Caco-2 (cell line): ENCODE measurements around the gene MINK1. TPM values are rescaled to one million over a fixed set of nuclear protein-coding genes. Genes with fewer than 3 reads are reported as not detected.

Experiments used
- Bru-seq: library from RNA; stranded (reverse); fragments of 400-500 nt; gene quantifications from one replicate; lab custom pipeline; 2021; lab: Mats Ljungman, UMichigan
- BruChase-seq, 2 experiments: library from RNA; stranded (reverse); fragments of 400-500 nt; gene quantifications; one replicate each; lab custom pipeline; 2021; lab: Mats Ljungman, UMichigan
- BruUV-seq: library from RNA; stranded (reverse); fragments of 400-500 nt; replicated peaks from 2 replicates; lab custom pipeline; 2021; lab: Mats Ljungman, UMichigan
- CTCF ChIA-PET: fragments of 300-600 bp; sonication (Branson Sonifier 250); formaldehyde crosslinking; loops from one replicate; lab custom pipeline; 2022; ENCODE audit warnings: antibody characterized with exemption; lab: Charles Lee
- POLR2A ChIA-PET: fragments of 300-600 bp; sonication (Branson Sonifier 250); formaldehyde crosslinking; loops from one replicate; lab custom pipeline; 2022; ENCODE audit warnings: antibody characterized with exemption; lab: Charles Lee
- DNase-seq, 2 experiments: peaks; one replicate each; pipeline versions ENCODE4 v3.0.0 to v3.0.0-alpha.2; 2020 to 2022
- H3K27me3 ChIP-seq: replicated peaks from 2 replicates; pipeline ENCODE4 v1.6.0; 2011; ENCODE audit warnings: low read length; ENCODE audit not compliant: control insufficient read depth, insufficient read depth
- H3K36me3 ChIP-seq: 2 replicates; pipeline ENCODE4 v1.5.1; 2011; ENCODE audit warnings: low read length; ENCODE audit not compliant: control insufficient read depth, insufficient read depth
- H3K4me1 ChIP-seq: fragments of 250-450 bp; sonication (Bioruptor Pico); 2 replicates; pipeline ENCODE4 v1.5.1; 2020; ENCODE audit warnings: mild to moderate bottlenecking
- H3K4me3 ChIP-seq: 2 replicates; pipeline ENCODE4 v1.5.1; 2011; ENCODE audit warnings: low read depth, mild to moderate bottlenecking, control low read depth, low read length
- H3K9me3 ChIP-seq: fragments of 250-450 bp; sonication (Bioruptor Pico); 2 replicates; pipeline ENCODE4 v1.5.1; 2020; ENCODE audit warnings: mild to moderate bottlenecking, moderate library complexity
- H3K27ac Mint-ChIP-seq: one replicate; pipeline ENCODE4 v1.8.0; 2022; ENCODE audit warnings: mixed read lengths; ENCODE audit not compliant: unreplicated experiment
- H3K27me3 Mint-ChIP-seq: one replicate; pipeline ENCODE4 v1.8.0; 2022; ENCODE audit warnings: mixed read lengths; ENCODE audit not compliant: insufficient read depth, unreplicated experiment
- H3K36me3 Mint-ChIP-seq: one replicate; pipeline ENCODE4 v1.8.0; 2022; ENCODE audit warnings: mild to moderate bottlenecking, mixed read lengths; ENCODE audit not compliant: insufficient read depth, unreplicated experiment
- H3K4me1 Mint-ChIP-seq: one replicate; pipeline ENCODE4 v1.8.0; 2022; ENCODE audit warnings: low read depth, mixed read lengths; ENCODE audit not compliant: unreplicated experiment
- H3K4me3 Mint-ChIP-seq: one replicate; pipeline ENCODE4 v1.8.0; 2022; ENCODE audit warnings: mild to moderate bottlenecking, moderate library complexity, mixed read lengths; ENCODE audit not compliant: unreplicated experiment
- H3K9me3 Mint-ChIP-seq: one replicate; pipeline ENCODE4 v1.8.0; 2022; ENCODE audit warnings: mixed read lengths; ENCODE audit not compliant: unreplicated experiment
- intact Hi-C: fragments of 100-400 bp; cut with micrococcal nuclease; formaldehyde crosslinking; loops from one replicate; pipeline ENCODE4 v1.10.0; 2022; ENCODE audit not compliant: unreplicated experiment
- long read RNA-seq: library from polyadenylated mRNA; stranded (forward); transcript quantifications from one replicate; pipeline ENCODE4 v2.0.0, GENCODE V29; 2022
- total RNA-seq: library from RNA; stranded (reverse); gene quantifications from 2 replicates; pipeline ENCODE4 v1.2.3, GENCODE V29; 2022
- TF ChIP-seq, protein P1 (sequence below), 2 experiments: fragments of 200-600 bp in 1 of 2; IDR thresholded peaks; 1 replicate in 1 of 2; 2 replicates in 1 of 2; pipeline versions ENCODE4 v1.5.1 to v1.8.0; 2011 to 2022; ENCODE audit warnings: antibody characterized with exemption in 1 of 2, control low read depth in 1 of 2, inconsistent platforms in 1 of 2, low read depth in 1 of 2, low read length in 1 of 2, mild to moderate bottlenecking in 1 of 2, moderate library complexity in 1 of 2; ENCODE audit not compliant: insufficient read depth in 1 of 2, severe bottlenecking in 1 of 2, unreplicated experiment in 1 of 2

Gene MINK1
- total RNA-seq (47.7 and 49.4 TPM in 2 replicates), Bru-seq, nascent RNA (percentile 56 among the genes with signal in this experiment), BruChase-seq, experiment 1, labeled RNA remaining after a 2-hour chase (percentile 58 among the genes with signal in this experiment), BruChase-seq, experiment 2, labeled RNA remaining after a 6-hour chase (percentile 69 among the genes with signal in this experiment)
- long read RNA-seq, full-length matches to known transcripts = 6 of 37 reads
- long read RNA-seq, partial matches to known transcripts = 20 of 37 reads
- long read RNA-seq, other reads (novel, unspliced or antisense) = 11 of 37 reads

DNA sequence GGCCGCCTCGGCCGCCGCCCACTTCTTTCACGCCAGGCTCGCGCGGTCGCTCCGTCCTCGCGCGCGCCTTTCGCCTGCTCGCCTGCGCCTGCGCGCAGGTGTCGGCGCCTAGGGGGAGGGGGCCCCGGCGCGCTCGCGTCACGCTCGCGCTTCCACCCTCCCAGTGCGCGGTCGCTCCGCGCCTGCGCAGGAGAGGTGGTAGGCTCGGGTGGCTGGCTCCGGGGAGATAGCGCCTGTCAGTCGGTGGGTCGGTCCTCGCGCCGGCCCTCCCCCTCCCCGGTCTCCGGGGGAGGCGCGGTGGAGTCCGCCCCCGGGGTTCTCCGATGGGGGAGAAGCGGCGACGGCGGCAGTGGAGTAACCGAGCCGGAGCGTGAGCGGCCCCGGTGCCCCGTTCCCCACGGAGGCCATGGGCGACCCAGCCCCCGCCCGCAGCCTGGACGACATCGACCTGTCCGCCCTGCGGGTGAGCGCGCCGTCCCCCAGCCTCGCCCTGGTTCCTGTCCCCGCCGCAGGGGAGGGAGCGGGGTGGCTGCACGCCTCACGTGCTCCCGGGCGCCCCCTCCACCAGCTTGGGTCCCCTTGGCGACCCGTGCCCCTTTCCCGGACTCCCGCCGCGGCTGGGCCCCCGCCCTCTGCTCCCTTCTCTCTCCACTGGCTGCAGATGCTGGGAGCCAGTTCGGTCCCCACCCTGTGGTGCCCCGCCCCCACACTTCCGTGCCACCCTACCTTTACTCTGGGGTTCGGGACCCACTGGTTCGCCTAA, at the start of gene MINK1:
Gene MINK1 (plus strand): TSS at position 163 of the 763 bp plus-strand sequence. CDS start 244 bp downstream, at position 407.
- Histone ChIP-seq H3K4me1 (peaks cover 13% of the 10 kb centered on the region), H3K9me3 (no peaks in the 10 kb centered on the region), H3K4me3 (peak within 1 kb of the TSS; percentile 78), H3K36me3 (no peaks in the 10 kb centered on the region), H3K27me3 (no peaks in the 10 kb centered on the region)
- H3K4me3 Mint-ChIP-seq = peak within 1 kb of the TSS; percentile 99
- no peaks in the 10 kb centered on the region for H3K27me3 Mint-ChIP-seq
- ChIA-PET CTCF (no interaction called here), POLR2A (interaction anchor here (0.6 kb wide), 1 partner anchor 77 kb away, joined by 4 read pairs; no protein-coding TSS in a partner anchor)
- peaks cover 17% of the 10 kb centered on the region for H3K36me3 Mint-ChIP-seq
- peak within 1 kb of the TSS; percentile 95 for H3K27ac Mint-ChIP-seq
- TF ChIP-seq, protein P1, sequence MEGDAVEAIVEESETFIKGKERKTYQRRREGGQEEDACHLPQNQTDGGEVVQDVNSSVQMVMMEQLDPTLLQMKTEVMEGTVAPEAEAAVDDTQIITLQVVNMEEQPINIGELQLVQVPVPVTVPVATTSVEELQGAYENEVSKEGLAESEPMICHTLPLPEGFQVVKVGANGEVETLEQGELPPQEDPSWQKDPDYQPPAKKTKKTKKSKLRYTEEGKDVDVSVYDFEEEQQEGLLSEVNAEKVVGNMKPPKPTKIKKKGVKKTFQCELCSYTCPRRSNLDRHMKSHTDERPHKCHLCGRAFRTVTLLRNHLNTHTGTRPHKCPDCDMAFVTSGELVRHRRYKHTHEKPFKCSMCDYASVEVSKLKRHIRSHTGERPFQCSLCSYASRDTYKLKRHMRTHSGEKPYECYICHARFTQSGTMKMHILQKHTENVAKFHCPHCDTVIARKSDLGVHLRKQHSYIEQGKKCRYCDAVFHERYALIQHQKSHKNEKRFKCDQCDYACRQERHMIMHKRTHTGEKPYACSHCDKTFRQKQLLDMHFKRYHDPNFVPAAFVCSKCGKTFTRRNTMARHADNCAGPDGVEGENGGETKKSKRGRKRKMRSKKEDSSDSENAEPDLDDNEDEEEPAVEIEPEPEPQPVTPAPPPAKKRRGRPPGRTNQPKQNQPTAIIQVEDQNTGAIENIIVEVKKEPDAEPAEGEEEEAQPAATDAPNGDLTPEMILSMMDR (IDR thresholded peaks at IDR 0.05; ENCODE audit: insufficient read depth in 1 of 2, low read depth in 1 of 2, low read length in 1 of 2, severe bottlenecking in 1 of 2, unreplicated experiment in 1 of 2) = no peak
- BruUV-seq = no TSS peak
- peak; percentile 81 to 85 for DNase-seq
- no peaks in the 10 kb centered on the region for H3K9me3 Mint-ChIP-seq
- H3K4me1 Mint-ChIP-seq = peaks cover 6% of the 10 kb centered on the region
- intact Hi-C loops = no loop called here

DNA sequence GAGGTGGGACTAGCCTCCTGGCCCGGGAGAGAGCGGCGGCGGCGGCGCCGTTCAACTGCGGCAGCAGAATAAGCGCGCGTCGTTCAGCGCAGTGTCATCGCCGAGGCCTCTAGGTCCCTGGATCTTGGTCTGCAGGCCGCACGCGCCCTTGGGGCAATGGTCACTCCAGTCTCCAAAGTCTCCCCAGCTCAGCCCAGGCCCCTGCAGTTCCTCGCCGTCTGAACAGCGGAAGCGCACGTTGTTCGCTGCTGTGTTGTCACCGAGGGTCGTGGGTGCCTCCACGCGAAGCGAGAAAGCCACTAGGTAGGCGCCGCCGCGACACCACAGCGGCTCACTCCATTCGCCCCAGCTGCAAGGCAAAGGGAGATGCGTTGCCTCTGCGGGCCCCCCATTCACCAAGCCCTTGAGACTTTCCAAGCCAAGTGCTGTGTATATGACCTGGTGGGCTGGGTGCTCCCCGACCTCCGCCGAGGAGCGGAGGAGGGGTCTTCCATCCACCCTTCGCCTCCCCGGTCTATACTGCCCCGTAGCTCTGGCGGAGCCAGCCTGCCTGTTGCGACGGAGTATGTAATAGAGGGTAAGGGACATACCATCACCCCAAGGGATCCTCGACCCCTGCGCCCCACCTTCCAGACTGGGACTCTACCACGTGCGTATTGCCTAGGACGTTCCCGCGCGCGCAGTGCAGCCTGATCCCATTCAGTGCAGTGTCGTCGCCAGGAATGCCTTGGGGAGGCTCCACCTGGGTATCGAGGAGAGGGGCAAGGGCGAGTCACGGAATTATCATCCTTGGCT, 47.6 kb upstream of the MINK1 start:
- no peak overlapping the region for H3K27ac Mint-ChIP-seq
- TF ChIP-seq, protein P1 (IDR thresholded peaks at IDR 0.05; ENCODE audit: insufficient read depth in 1 of 2, low read depth in 1 of 2, low read length in 1 of 2, severe bottlenecking in 1 of 2, unreplicated experiment in 1 of 2) = no peak
- no peak overlapping the region for H3K4me3 ChIP-seq
- no peak overlapping the region for H3K4me3 Mint-ChIP-seq
- no peaks in the 10 kb centered on the region for H3K27me3 Mint-ChIP-seq
- H3K36me3 ChIP-seq = no peaks in the 10 kb centered on the region
- H3K9me3 ChIP-seq = no peaks in the 10 kb centered on the region
- peaks cover 16% of the 10 kb centered on the region for H3K36me3 Mint-ChIP-seq
- intact Hi-C loops = no loop called here
- ChIA-PET CTCF (no interaction called here), POLR2A (interaction anchor here (0.5 kb wide), 1 partner anchor 54 kb away, joined by 7 read pairs; no protein-coding TSS in a partner anchor)
- H3K4me1 Mint-ChIP-seq = peaks cover under 1% of the 10 kb centered on the region
- DNase-seq = no peak
- peaks cover 12% of the 10 kb centered on the region for H3K4me1 ChIP-seq
- no TSS peak for BruUV-seq
- no peaks in the 10 kb centered on the region for H3K27me3 ChIP-seq
- H3K9me3 Mint-ChIP-seq = no peaks in the 10 kb centered on the region
